Hematopoietic multipotent progenitor cell treated with erythropoietin and hydrocortisone succinate and interleukin-3 and kit ligand, for 4 days (in vitro differentiated cells): ENCODE results near the gene SH3BGR.
A peak's percentile ranks its signal among the peaks of the same experiment; 100 is the strongest.
"Not testable (repeated sequence)": the region's sequence is repeated elsewhere in the genome, so short reads cannot be mapped to it uniquely, and the experiment has no call there.

ENCODE experiments used
- DNase-seq: peaks from one replicate; pipeline ENCODE4 v3.0.0-alpha.2; 2015

Gene SH3BGR

GRCh38 chr21:39518055-39518846 is 66.5 kb downstream of the SH3BGR start:
- DNase-seq, result peak; percentile 84

- DNase-seq, result no peak
These were observed 67.1 kb downstream of the SH3BGR start for GRCh38 chr21:39518847-39519210.

- DNase-seq, result no peak
These were observed 68.1 kb downstream of the SH3BGR start for GRCh38 chr21:39519835-39520234.

DNA sequence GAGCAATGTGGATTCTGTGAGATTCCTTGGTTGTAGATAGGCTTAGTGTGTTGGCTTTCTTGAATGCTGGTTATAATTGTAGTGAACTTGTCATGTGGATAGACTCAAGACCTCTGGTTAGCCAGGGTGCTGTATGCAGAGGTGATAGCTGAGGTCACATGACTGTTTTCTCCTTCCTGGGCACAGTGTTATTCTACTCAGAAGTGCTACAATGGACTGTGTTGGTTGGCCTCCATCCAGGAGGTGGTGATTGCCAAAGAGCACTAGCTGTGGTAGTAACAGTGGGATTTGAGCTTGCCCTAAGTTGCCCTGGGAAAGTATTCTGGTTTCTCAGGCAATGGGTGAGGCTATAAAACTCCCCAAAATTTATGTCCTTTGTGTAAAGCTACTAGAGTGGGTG is 71.6 kb downstream of the SH3BGR start:
- DNase-seq, result no peak

DNA sequence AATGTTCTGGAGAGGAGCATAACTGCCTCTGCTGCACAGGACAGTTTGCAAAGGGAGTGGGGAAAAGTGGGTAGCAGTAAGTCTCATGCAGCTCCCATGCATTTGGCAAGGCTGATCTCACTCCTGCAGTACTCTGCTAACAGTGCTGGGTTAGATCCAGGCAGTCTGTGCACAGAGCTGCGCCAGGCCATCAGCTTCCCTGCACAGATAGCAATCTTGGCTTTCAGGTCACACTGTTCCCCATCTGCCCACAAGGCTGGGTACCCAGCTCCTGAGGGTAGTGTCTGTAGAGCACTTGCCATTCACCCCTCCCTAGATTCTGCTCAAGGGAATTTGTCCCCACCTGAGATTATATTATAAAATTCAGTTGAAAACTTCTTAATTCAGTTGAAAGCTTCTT is 72.1 kb downstream of the SH3BGR start:
- no peak for DNase-seq

GRCh38 chr21:39525129-39525528 is 73.4 kb downstream of the SH3BGR start:
- DNase-seq, result no peak

DNA sequence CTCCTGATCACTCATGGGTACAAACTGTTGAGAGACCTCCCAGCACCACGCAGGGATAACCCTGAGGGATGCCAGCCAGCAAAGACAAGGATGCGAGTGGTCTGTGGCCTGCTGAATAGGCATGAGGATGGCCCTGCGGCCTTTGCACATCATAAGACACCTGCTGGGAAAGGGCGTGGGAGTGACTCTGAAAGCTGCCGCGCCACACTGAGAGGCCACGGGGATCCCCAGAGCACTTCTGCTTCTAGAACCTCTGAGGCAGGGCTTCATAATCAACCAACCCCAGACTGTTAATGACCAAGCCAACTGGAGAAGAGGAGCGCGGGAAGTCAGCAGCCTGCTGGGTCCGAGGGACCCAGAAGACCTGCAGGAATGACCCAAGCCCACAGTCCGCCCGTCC is 73.8 kb downstream of the SH3BGR start:
- DNase-seq, result no peak

DNA sequence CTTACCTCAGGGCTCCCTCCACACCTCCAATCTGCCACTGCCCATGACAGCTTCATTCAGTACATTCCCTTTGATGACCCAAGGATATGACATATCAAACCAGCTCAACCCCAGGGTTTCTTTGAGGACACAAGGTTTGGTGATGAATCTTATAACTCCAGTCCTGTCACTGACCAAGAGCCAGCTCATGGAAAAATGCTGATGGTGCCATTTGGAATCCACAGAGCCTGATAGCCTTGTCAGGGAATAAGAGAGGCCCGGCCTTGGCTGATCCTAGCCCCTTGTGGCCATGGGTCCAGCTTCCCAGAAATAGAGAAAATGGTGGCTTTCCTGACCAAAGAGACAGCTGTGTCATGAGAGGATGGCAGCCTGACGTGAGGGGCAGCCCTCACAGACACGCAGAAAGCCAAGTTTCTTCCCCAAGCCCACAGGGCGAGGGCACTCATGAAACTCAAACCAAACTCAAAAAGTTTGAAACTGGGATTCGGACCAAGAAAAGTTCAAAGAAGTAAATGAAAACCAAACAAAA is 75.4 kb downstream of the SH3BGR start:
- no peak for DNase-seq

DNA sequence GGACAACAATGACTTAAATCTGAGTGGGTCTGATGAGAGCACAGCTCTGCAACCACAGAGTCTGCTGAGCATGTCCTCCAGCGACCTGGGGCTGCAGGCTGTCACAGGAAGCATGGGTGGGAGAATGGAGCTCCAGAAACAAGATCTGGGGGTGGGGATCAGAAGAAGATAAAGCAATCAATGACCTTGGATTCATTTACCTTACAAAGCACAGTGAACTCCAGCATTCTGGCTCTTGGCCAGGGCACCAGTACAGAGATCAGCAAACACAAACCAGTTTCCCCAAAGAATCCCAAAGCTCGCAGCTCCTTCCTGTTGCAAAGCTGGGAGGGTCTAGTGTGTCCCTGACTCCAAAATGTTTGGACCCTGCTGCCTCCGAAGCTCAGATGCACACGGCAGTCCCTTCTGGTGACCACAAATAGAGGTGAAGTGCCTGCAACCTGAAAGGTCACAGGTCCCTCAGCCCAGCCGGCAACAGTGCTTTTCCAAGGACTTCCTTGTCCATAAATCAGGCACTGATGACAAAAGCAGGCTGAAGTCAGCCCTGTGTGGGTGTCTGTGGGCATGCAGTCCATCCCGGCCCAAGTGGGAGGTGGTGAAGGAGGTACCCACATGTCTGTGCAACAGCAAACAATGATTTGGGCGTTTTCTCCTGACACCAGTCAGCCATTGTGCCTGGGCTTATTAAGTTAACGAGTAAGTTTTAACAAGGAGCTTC is 76.1 kb downstream of the SH3BGR start:
- no peak for DNase-seq

- no peak for DNase-seq
These were observed 77.3 kb downstream of the SH3BGR start for GRCh38 chr21:39529026-39529425.

GRCh38 chr21:39531064-39531463 is 79.3 kb downstream of the SH3BGR start:
- DNase-seq, result no peak

DNA sequence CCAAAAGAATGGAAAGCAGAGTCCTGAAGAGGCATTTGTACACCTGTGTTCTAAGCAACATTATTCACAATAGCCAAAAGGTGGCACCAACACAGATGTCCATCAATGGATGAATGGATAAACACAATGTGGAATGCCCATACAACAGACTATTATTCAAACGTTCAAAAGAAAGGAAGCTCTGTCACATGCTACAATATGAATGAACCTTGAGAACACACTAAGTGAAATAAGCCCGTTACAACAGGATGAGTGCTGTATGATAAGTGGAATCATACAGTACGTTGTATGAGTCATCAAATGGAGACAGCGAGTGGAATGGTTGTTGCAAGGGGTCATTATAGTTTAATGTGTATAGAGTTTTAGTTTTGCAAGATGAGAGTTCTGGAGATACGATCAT is 80.1 kb downstream of the SH3BGR start:
- no peak for DNase-seq

DNA sequence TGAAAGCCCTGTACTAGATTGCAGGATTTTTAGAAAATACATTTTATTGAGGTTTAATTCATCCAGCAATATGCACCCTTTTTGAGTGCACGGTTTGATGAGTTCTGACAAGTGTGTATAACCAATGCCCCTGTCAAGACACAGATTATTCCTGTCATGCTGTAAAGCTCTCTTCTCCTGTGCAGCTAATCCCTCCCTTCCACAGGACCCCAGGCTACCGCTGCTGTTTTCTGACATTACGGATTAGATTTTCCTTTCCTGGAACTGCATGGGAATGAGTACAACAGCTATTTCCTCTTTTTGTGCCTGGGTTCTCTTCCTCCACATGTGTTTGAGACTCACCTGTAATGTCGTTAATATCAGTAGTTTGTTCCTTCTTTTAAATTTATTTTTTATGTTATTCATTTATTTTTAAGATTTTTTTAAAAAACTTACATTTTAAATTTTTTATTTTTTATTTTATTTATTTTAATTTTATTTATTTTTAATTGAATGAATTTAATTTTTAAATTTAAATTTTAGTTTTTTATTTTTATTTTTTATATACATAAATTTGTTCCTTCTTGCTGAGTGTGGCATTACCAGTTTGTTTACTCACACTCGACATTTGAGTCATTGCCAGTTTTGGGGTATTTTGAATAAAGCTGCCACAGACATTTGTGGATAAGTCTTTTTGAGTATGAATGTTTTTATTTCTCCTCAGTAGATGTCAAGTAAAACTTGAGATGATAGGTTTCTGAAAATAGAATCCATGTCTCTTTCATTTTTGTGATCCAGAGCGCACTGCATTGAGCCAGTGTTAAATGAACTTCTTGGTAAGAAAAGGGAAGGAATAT is 82.0 kb downstream of the SH3BGR start:
- no peak for DNase-seq

- no peak for DNase-seq
These were observed 84.1 kb downstream of the SH3BGR start for GRCh38 chr21:39535646-39536437.

GRCh38 chr21:39536835-39537234 is 85.1 kb downstream of the SH3BGR start:
- DNase-seq, result no peak

- no peak for DNase-seq
These were observed 85.8 kb downstream of the SH3BGR start for GRCh38 chr21:39537571-39537970.

GRCh38 chr21:39538453-39539042 is 86.8 kb downstream of the SH3BGR start:
- no peak for DNase-seq

- not testable (repeated sequence) for DNase-seq
These were observed 88.6 kb downstream of the SH3BGR start for GRCh38 chr21:39540367-39540766.

DNA sequence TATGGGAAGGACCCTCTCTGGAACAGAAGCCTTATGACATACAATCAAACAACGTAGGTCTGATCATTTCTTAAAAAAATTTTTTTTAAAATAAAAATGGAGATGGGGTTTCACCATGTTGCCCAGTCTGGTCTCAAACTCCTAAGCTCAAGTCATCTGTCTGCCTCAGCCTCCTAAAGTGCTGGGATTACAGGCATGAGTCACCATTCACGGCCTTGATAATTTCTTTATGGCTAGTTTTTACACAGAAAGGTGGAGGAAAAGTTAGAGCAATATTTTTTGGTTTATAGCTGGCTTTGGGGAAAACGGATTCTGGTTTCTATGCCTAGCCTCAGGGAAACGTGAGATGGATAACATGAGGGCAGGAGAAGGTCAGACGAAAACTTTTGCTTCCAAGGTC is 91.0 kb downstream of the SH3BGR start:
- no peak for DNase-seq

DNA sequence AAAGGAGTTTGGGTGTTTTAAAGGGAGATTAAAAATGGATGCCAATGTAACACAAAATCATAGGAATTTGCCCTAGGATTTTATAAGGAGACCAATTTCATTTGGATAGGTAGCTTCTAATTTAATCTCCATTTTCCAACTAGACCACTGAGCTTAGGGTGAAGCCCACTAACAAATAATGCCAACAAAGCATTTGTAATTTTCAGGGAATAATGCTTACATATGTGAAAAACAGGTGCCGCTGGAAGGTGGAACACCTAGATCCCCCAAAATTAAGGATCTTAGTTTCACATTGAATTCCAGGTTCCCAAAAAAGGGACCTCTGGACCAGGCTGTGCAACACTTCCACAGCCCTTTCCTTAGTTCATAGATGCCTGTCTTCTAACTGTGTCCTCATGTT is 94.8 kb downstream of the SH3BGR start:
- DNase-seq, result no peak

- DNase-seq, result no peak
These were observed 101.1 kb downstream of the SH3BGR start for GRCh38 chr21:39552856-39553255.

DNA sequence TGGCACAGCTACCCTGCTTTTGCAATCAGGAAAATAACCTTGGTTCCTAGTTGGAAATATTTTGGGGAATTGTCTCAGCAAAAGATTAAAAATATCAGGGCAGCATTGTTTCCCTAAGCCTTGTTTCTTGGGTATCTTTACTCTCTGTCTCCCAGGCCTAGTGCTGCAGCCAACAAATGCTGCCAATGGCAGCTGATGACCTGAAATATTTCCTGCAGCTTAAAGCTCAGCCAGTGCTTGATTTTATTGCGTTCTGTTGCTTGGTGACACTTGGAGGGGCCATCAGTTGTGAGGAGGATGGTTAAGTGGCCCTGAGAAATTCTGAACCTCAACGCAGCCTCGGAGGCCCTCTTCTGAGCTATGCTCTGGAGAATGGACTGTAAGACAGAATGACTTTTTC is 101.6 kb downstream of the SH3BGR start:
- DNase-seq, result no peak
